Measurements from ENCODE around the gene UMODL1.

- TF ChIP-seq CTCF (conservative IDR thresholded peaks at IDR 0.05) (peak; percentile 91), ZFX (IDR thresholded peaks at IDR 0.05) (no peak)
Measured at GRCh38 chr21:42145569-42146272, 74.6 kb downstream of the UMODL1 start.
